Hepatocyte (in vitro differentiated cells): ENCODE data around the gene RYR3. TPM values are rescaled to one million over a fixed set of nuclear protein-coding genes. Genes with fewer than 3 reads are reported as not detected.

Experiments
- DNase-seq: peaks from one replicate; pipeline ENCODE4 v3.0.0-alpha.2; 2016; ENCODE audit warnings: low spot score
- H2AFZ ChIP-seq: fragments of 200-600 bp; sonication (generic); 2 replicates; pipeline ENCODE4 v1.6.0; 2016; ENCODE audit warnings: antibody characterized with exemption, mild to moderate bottlenecking
- H3K27ac ChIP-seq: fragments of 200-600 bp; sonication (generic); 2 replicates; pipeline ENCODE4 v1.5.1; 2016; ENCODE audit warnings: mild to moderate bottlenecking
- H3K27me3 ChIP-seq: fragments of 200-600 bp; sonication (generic); 2 replicates; pipeline ENCODE4 v1.6.1; 2016
- H3K36me3 ChIP-seq: fragments of 200-600 bp; sonication (generic); replicated peaks from 2 replicates; pipeline ENCODE4 v1.5.1; 2016; ENCODE audit warnings: low read depth; ENCODE audit not compliant: insufficient read depth
- H3K4me1 ChIP-seq: fragments of 200-600 bp; sonication (generic); 2 replicates; pipeline ENCODE4 v1.5.1; 2016; ENCODE audit warnings: mild to moderate bottlenecking, moderate library complexity; ENCODE audit not compliant: insufficient read depth
- H3K4me2 ChIP-seq: fragments of 200-600 bp; sonication (generic); 2 replicates; pipeline ENCODE4 v1.6.0; 2016
- H3K4me3 ChIP-seq: fragments of 200-600 bp; sonication (generic); 2 replicates; pipeline ENCODE4 v1.5.1; 2016; ENCODE audit warnings: mild to moderate bottlenecking
- H3K79me2 ChIP-seq: fragments of 200-600 bp; sonication (generic); 2 replicates; pipeline ENCODE4 v1.6.0; 2017; ENCODE audit warnings: mild to moderate bottlenecking
- H3K9me2 ChIP-seq: fragments of 200-600 bp; sonication (generic); replicated peaks from 2 replicates; pipeline ENCODE4 v1.6.0; 2017; ENCODE audit warnings: mild to moderate bottlenecking; ENCODE audit not compliant: insufficient read depth
- H3K9me3 ChIP-seq: fragments of 200-600 bp; sonication (generic); 2 replicates; pipeline ENCODE4 v1.5.1; 2016; ENCODE audit warnings: low read depth, mild to moderate bottlenecking
- H4K20me1 ChIP-seq: fragments of 200-600 bp; sonication (generic); 2 replicates; pipeline ENCODE4 v1.6.0; 2016; ENCODE audit warnings: mild to moderate bottlenecking; ENCODE audit not compliant: insufficient read depth, poor library complexity, severe bottlenecking
- CTCF ChIP-seq: fragments of 200-600 bp; sonication (generic); IDR thresholded peaks from 2 replicates; pipeline ENCODE4 v1.5.1; 2016; ENCODE audit warnings: antibody characterized with exemption, mild to moderate bottlenecking; ENCODE audit not compliant: poor library complexity
- EZH2 ChIP-seq: fragments of 200-600 bp; sonication (generic); IDR thresholded peaks from 2 replicates; pipeline ENCODE4 v1.6.1; 2016; ENCODE audit warnings: antibody characterized with exemption, mild to moderate bottlenecking, borderline replicate concordance
- EZH2phosphoT487 ChIP-seq: fragments of 200-600 bp; sonication (generic); IDR thresholded peaks from one replicate; pipeline ENCODE4 v1.6.1; 2018; ENCODE audit warnings: antibody characterized with exemption, mild to moderate bottlenecking, low read depth, moderate library complexity; ENCODE audit not compliant: unreplicated experiment, severe bottlenecking
- WGBS: methylation state at CpG from one replicate; pipeline ENCODE4 v1.1.6; 2016; ENCODE audit warnings: low lambda C conversion rate; ENCODE audit errors: missing lambda C conversion rate; 5-methylcytosine and 5-hydroxymethylcytosine counted together
- polyA plus RNA-seq: library from polyadenylated mRNA; unstranded; fragments of >200 nt; fragmentation: Nextera tagmentation; extraction: Ambion mirVana; gene quantifications from 2 replicates; pipeline ENCODE4 v1.2.1, GENCODE V29; 2016
- total RNA-seq: library from RNA; depleted of rRNA; stranded (reverse); fragments of >200 nt; gene quantifications from 2 replicates; pipeline ENCODE4 v1.2.3, GENCODE V29; 2014

RYR3 gene
- total and polyA plus RNA-seq, 2 experiments from 2014 or later = 0.36 to 0.37 TPM

GRCh38 chr15:33872416-33873106 is 561.8 kb downstream of the RYR3 start:
- no peaks in the 10 kb centered on the region for H3K79me2 ChIP-seq
- no peak overlapping the region for H3K27ac ChIP-seq
- no peaks in the 10 kb centered on the region for H3K27me3 ChIP-seq
- no peak overlapping the region for H3K4me2 ChIP-seq
- no peaks in the 10 kb centered on the region for H3K9me2 ChIP-seq
- H3K36me3 ChIP-seq = no peaks in the 10 kb centered on the region
- TF ChIP-seq EZH2 (no peak), EZH2phosphoT487 (no peak), CTCF (no peak)
- peaks cover 4% of the 10 kb centered on the region for H3K4me1 ChIP-seq
- no peaks in the 10 kb centered on the region for H4K20me1 ChIP-seq
- H2AFZ ChIP-seq = no peak overlapping the region
- WGBS = 76% methylated on average over 13 of the region's 13 CpGs
- no peak for DNase-seq
- H3K9me3 ChIP-seq = no peaks in the 10 kb centered on the region
- no peak overlapping the region for H3K4me3 ChIP-seq

GRCh38 chr15:33874156-33874555 is 563.4 kb downstream of the RYR3 start:
- H3K36me3 ChIP-seq = no peaks in the 10 kb centered on the region
- no peak overlapping the region for H2AFZ ChIP-seq
- H3K4me2 ChIP-seq = no peak overlapping the region
- H3K27me3 ChIP-seq = no peaks in the 10 kb centered on the region
- no peaks in the 10 kb centered on the region for H3K9me3 ChIP-seq
- H4K20me1 ChIP-seq = no peaks in the 10 kb centered on the region
- H3K4me1 ChIP-seq = no peaks in the 10 kb centered on the region
- H3K4me3 ChIP-seq = no peak overlapping the region
- DNase-seq = no peak
- TF ChIP-seq CTCF (no peak), EZH2phosphoT487 (no peak), EZH2 (no peak)
- H3K27ac ChIP-seq = no peak overlapping the region
- no peaks in the 10 kb centered on the region for H3K9me2 ChIP-seq
- H3K79me2 ChIP-seq = no peaks in the 10 kb centered on the region
- WGBS = 88% methylated on average over 2 of the region's 2 CpGs

GRCh38 chr15:33882921-33883320 is 572.2 kb downstream of the RYR3 start:
- H3K27ac ChIP-seq = no peak overlapping the region
- H3K4me3 ChIP-seq = no peak overlapping the region
- TF ChIP-seq CTCF = no peak
- 93% methylated on average over 2 of the region's 2 CpGs for WGBS
- no peaks in the 10 kb centered on the region for H3K9me3 ChIP-seq
- H3K79me2 ChIP-seq = no peaks in the 10 kb centered on the region
- H3K4me1 ChIP-seq = no peaks in the 10 kb centered on the region
- no peak for DNase-seq
- H3K27me3 ChIP-seq = no peaks in the 10 kb centered on the region
- H3K36me3 ChIP-seq = no peaks in the 10 kb centered on the region
- no peak overlapping the region for H3K4me2 ChIP-seq
- no peak overlapping the region for H2AFZ ChIP-seq
- H3K9me2 ChIP-seq = no peaks in the 10 kb centered on the region
- no peaks in the 10 kb centered on the region for H4K20me1 ChIP-seq
